Left hindlimb (tissue), 1 donor: ENCODE measurements around the gene CD2AP.
"Not testable (repeated sequence)": the region's sequence is repeated elsewhere in the genome, so short reads cannot be mapped to it uniquely, and the experiment has no call there.

Experiments used
- DNase-seq: peaks from one replicate; pipeline ENCODE4 v3.0.0-alpha.2; 2018

The CD2AP gene

GRCh38 chr6:47509937-47510336 is 32.3 kb downstream of the CD2AP start:
- DNase-seq, result no peak

DNA sequence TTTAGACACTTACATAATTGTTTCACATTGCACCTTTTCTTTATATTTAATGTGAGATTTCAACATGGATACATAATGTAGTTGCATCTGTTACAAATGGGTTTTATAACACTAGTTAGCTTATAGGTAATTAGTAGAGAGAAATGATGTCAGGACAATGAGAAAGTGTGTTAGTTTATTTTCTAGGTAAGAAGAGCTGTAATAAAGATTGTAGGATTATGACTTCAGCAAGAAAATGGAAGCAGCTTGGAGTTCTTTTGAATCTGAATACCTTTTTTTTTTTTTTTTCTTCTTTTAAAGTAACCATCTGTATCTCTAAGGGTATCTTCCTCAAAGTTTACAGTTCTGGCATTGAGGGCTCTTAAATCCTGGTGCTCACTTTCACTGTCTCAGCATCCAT is 35.3 kb downstream of the CD2AP start:
- DNase-seq, result no peak

- no peak for DNase-seq
These were observed 41.7 kb downstream of the CD2AP start for GRCh38 chr6:47519279-47519678.

DNA sequence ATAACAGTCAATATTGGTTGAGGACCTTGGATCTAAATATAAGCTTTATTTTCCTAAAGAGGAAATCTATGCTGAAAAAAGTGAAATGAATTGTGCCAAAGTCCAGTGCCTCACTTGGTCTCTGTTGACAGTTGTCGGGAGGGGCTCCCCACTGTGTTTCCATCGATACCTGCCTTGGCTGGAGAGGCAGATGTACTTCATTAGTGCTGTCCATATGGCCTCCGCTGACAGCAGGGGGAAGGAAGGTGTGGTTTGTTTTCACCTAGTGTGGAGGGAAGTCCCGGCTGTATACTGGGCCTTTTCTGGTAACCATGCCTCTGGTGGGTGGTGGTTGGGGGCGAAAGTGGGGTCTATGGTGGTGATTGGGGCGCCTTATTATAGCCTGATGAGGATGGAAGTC is 42.7 kb downstream of the CD2AP start:
- no peak for DNase-seq

DNA sequence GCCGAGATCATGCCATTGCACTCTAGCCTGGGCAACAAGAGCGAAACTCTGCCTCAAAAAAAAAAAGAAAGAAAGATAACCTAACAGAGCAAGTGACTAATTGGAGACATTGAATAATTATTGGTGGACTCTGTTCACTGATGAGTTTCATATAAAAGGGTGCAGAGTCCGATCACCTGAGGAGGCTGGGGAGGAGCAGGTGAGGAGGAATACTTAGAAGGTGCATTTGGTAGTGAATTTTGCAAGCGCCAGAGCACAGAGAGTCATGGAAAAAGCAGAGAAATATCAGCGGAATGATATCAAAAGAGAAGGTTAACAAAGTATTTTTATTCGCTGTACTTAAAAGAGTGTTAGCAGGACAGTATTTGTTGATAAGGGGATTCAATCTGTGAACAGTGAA is 44.4 kb downstream of the CD2AP start:
- no peak for DNase-seq

- no peak for DNase-seq
These were observed 46.7 kb downstream of the CD2AP start for GRCh38 chr6:47524136-47524845.

DNA sequence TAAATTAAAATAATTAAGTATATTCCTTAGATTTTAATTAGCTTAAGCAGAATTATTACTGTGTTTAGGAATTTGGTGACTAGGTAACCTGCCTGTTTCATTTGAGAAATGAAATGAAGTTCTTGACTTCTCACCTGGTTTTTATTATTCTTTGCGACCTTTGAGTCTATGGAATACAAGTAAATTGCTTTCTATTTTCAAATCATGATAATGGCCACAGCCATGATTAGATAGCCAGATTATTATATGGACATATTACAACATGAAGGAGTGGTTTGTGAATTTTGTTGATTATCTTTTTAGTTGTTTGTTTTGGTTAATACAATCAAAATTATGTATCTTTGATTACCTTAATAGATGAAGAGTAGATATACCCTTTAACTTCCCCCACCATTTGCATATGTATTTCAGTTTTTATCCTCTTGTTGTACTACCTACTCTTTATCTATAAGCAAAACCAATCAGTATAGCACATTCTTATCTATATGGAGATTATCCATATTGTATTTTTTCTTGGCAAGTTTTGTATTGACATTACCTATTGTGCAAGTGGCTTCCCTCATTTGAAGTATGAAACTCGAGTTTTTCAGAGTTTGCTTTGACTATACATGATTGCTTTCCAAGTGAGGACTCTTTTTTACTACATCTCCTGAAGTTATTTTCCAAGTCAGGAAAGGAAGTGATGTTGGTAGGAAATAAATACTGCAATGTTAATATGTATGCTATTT is 47.9 kb downstream of the CD2AP start:
- DNase-seq, result no peak

DNA sequence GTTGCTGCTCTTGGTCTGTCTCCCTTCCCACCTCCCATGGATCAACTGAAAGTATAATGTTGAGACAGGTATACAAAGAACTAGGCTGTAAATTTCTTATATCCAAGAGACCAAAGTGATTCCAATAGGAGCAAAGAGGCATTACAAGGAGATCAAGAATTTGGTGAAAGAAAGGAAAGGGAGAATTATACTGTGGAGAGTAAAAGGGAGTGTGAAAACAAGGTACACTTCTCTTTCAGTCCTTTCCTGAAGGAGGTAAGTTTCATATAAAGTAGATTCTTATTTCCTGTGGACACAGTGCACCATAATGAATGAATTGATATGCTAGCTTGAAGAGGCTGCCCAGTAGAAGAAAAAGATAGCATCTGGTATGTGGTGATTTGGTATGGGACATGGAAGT is 49.7 kb downstream of the CD2AP start:
- no peak for DNase-seq

- DNase-seq, result no peak
These were observed 52.1 kb downstream of the CD2AP start for GRCh38 chr6:47529734-47530133.

DNA sequence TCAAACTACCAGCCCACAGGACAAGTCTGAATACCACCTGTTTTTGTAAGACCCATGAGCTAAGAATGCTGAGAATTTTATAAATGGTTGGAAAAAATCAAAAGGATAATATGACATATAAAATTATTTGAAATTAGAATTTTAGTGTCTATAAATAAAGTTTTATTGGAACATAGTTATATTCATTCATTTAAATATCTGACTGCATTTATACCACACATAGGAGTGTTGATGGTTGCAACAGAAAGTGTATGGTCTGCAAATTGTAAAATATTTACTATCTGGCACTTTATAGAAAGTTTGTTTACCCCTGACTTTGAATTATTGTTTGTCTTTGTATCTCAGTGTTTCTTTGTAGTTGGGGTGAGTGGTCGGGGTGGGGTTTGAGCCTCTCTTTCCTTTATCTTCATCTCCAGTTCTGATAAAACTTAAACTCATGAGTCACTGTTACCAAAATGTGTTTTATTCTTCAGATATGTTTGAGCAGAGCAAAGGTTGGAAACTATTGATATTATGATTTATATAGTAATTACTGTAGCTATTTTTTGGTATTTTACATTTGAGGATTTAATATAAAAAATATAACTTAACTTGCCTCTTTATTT is 55.5 kb downstream of the CD2AP start:
- DNase-seq, result no peak

GRCh38 chr6:47534063-47534462 is 56.5 kb downstream of the CD2AP start:
- DNase-seq, result no peak

DNA sequence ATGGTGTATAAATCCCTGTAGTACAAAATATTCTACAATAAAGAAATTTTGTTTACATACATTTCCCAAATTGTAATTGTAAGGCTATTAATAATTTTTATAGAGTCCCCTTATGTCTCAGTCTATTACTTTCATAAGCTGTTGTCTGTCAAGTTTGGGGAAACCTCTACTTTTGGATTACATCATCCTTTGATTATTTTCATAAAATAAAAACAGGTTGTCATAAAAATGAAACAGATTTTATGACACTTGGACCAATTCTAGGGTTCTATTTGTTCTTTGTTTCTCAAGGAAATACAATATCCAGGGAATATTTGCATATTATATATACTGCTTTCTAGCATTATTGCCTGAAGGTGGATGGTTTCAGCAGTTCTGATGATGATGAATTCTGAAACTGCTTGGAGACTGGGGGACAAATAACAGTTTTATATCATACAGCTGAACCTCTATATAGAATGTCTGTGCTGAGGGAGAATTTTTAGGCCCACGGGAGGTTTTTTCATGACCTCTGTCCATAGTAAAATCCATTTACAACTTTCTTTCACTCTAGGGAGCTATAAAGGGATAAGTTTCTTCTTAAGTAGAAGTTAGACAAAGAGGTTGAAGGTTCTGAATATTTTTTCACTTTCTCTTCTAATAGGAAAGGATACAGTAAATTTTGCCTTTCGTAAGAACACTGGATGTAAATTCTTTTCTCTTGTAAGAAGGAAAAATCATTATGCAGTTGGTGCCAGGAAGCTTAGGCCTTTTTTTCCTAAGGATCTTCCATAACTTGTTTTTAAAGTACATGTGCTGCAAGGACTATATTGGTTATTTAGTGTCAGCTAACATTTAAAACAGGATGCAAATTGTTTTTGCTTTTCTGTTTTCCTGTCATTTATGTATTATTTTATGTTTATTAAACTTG is 58.0 kb downstream of the CD2AP start:
- DNase-seq, result no peak

DNA sequence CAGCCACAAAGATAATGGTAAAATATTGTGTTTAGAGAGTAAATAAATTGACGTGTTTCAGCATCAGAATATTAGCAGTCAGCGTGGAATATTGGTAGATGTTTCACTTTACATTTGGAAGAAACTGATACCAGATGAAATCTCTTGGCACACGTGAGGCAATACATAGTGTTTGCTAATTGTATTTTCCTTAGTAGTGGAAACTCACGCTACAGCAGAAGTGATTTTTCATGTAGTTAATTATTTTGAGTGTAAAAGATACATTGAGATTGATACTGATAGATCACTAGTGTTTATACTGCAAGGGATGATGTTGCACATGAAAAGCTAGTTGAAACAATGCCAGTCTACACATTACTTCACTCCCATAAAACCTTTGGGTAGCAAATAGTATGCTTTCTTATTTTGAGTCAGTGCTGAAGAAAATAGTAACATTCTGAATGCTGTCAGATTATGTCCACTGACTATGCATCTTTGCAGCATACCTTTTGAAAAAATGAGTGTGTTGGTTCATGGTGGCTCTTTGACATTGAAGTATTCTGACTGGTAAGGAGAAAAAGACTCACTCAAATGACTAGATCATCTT is 59.3 kb downstream of the CD2AP start:
- no peak for DNase-seq

DNA sequence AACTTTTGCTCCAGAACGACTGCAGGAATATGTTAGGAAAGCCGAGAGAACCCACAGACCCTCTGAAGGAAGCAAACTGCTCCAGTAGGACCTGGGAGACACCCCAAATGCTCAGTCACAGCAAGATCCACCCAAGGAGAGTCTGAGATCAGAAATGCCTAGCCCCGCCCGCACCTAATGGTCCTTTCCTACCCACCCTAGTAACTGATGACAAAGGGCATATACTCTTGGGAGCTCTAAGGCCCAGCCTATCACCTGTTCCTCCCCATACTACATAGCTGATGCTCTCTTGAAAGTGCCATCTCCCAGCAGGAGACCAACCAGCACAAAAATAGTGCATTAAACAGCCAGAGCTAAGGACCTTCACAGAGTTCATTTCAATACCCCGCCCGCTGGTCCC is 67.6 kb downstream of the CD2AP start:
- DNase-seq, result no peak

- no peak for DNase-seq
These were observed 74.1 kb downstream of the CD2AP start for GRCh38 chr6:47551670-47552069.

DNA sequence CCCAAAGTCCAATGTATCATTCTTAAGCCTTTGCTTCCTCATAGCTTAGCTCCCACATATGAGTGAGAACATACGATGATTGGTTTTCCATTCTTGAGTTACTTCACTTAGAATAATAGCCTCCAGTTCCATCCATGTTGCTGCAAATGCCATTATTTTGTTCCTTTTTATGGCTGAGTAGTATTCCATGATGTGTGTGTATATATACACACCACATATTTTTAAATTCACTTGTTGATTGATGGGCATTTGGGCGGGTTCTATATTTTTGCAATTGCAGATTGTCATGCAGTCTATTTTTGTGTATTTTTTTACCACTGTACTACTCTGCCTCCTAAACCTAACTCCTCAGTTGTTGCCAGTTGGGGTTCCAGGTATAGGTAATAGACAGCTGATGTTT is 74.7 kb downstream of the CD2AP start:
- DNase-seq, result no peak

GRCh38 chr6:47553243-47553642 is 75.7 kb downstream of the CD2AP start:
- DNase-seq, result not testable (repeated sequence)

- not testable (repeated sequence) for DNase-seq
These were observed 78.9 kb downstream of the CD2AP start for GRCh38 chr6:47556459-47556858.

DNA sequence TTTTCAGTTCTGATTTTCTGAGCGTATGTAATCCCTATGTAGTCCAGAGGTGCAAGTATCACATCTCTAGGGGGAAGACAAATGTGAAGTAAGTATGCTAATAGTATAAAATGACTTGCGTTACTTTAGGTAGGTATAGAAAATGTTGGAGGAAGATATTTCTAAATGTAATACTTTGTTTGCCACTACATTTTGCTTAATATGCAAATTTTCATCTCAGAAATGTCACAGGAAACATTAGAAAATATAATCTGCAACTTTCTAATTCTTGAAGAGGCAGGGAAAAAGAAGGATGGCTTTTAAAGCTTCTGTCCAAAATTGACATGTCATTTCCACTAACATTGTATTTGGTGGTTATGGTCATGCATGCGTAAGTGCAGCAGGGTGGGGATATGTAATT is 85.6 kb downstream of the CD2AP start:
- no peak for DNase-seq

- DNase-seq, result not testable (repeated sequence)
These were observed 89.0 kb downstream of the CD2AP start for GRCh38 chr6:47566602-47567001.

- DNase-seq, result no peak
These were observed 90.0 kb downstream of the CD2AP start for GRCh38 chr6:47567586-47567985.

- DNase-seq, result no peak
These were observed 93.9 kb downstream of the CD2AP start for GRCh38 chr6:47571488-47571887.

DNA sequence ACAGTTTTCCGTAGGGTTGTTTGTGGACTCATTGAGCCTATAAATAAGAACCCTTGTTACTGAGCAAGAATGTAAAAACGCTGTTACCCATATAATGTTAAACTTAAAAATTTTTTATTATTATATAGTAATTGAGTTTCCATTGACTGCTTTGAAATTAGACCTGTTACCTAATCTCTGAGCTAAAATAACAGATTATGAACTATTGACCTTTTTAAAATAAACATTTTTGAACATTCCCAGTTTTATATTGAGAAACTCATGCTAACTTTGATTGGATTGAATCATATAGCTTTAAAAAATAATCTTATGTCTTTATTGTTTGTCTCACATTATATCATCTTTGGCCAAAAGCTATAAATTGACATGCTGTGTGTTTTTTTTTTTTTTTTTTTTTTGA is 95.5 kb downstream of the CD2AP start:
- no peak for DNase-seq
